Mucosa of stomach (tissue), 1 donor: ENCODE measurements around the gene LTO1.

Experiments
- H3K27me3 ChIP-seq: one replicate; pipeline ENCODE4 v1.7.0; 2013; ENCODE audit warnings: mild to moderate bottlenecking, low read length; ENCODE audit not compliant: control insufficient read depth, insufficient read depth
- H3K36me3 ChIP-seq: one replicate; pipeline ENCODE4 v1.7.0; 2013; ENCODE audit warnings: low read length; ENCODE audit not compliant: control insufficient read depth, insufficient read depth
- H3K4me1 ChIP-seq: one replicate; pipeline ENCODE4 v1.7.0; 2013; ENCODE audit warnings: mild to moderate bottlenecking, low read length; ENCODE audit not compliant: control insufficient read depth, insufficient read depth
- H3K4me3 ChIP-seq: one replicate; pipeline ENCODE4 v1.7.0; 2013; ENCODE audit warnings: low read length
- H3K9ac ChIP-seq: one replicate; pipeline ENCODE4 v1.7.0; 2013; ENCODE audit warnings: mild to moderate bottlenecking, low read length, moderate library complexity
- H3K9me3 ChIP-seq: one replicate; pipeline ENCODE4 v1.7.0; 2013; ENCODE audit warnings: mild to moderate bottlenecking, low read length, moderate library complexity; ENCODE audit not compliant: control insufficient read depth
- donor health status: Pancreatic carcinoma.

Gene LTO1

GRCh38 chr11:69684651-69685050 is 9.5 kb upstream of the LTO1 start:
- peaks cover 11% of the 10 kb centered on the region for H3K27me3 ChIP-seq
- H3K36me3 ChIP-seq: no peaks in the 10 kb centered on the region
- H3K9ac ChIP-seq: no peak overlapping the region
- no peak overlapping the region for H3K4me3 ChIP-seq
- H3K9me3 ChIP-seq: no peaks in the 10 kb centered on the region
- peaks cover 11% of the 10 kb centered on the region for H3K4me1 ChIP-seq

- Histone ChIP-seq H3K36me3 (no peaks in the 10 kb centered on the region), H3K4me1 (peaks cover 7% of the 10 kb centered on the region), H3K27me3 (peaks cover 11% of the 10 kb centered on the region), H3K4me3 (no peak overlapping the region), H3K9ac (no peak overlapping the region), H3K9me3 (no peaks in the 10 kb centered on the region)
These were observed 8.7 kb upstream of the LTO1 start for GRCh38 chr11:69683764-69684333.

- Histone ChIP-seq H3K9ac (no peak overlapping the region), H3K27me3 (peaks cover 11% of the 10 kb centered on the region), H3K4me1 (peaks cover 6% of the 10 kb centered on the region), H3K36me3 (no peaks in the 10 kb centered on the region), H3K4me3 (no peak overlapping the region), H3K9me3 (no peaks in the 10 kb centered on the region)
These were observed 7.7 kb upstream of the LTO1 start for GRCh38 chr11:69682681-69683326.

- H3K9ac ChIP-seq: no peak overlapping the region
- peaks cover 6% of the 10 kb centered on the region for H3K4me1 ChIP-seq
- H3K4me3 ChIP-seq: no peak overlapping the region
These were observed 7.1 kb upstream of the LTO1 start for GRCh38 chr11:69682221-69682620.

GRCh38 chr11:69680688-69681087 is 5.5 kb upstream of the LTO1 start:
- no peaks in the 10 kb centered on the region for H3K9me3 ChIP-seq
- no peaks in the 10 kb centered on the region for H3K36me3 ChIP-seq
- peaks cover 3% of the 10 kb centered on the region for H3K4me1 ChIP-seq
- peaks cover 2% of the 10 kb centered on the region for H3K27me3 ChIP-seq
- H3K9ac ChIP-seq: no peak overlapping the region
- no peak overlapping the region for H3K4me3 ChIP-seq

More at GRCh38 chr11:69682221-69682620, 7.1 kb upstream of the LTO1 start:
- H3K36me3 ChIP-seq: no peaks in the 10 kb centered on the region
- H3K27me3 ChIP-seq: peaks cover 11% of the 10 kb centered on the region
- H3K9me3 ChIP-seq: no peaks in the 10 kb centered on the region

GRCh38 chr11:69677749-69678148 is 2.6 kb upstream of the LTO1 start:
- Histone ChIP-seq H3K4me3 (no peak overlapping the region), H3K27me3 (no peaks in the 10 kb centered on the region), H3K9me3 (no peaks in the 10 kb centered on the region), H3K4me1 (peaks cover 12% of the 10 kb centered on the region), H3K36me3 (no peaks in the 10 kb centered on the region), H3K9ac (no peak overlapping the region)

- Histone ChIP-seq H3K9ac (peak overlapping the region; percentile 95), H3K4me1 (peaks cover 20% of the 10 kb centered on the region), H3K36me3 (peaks cover 6% of the 10 kb centered on the region), H3K9me3 (no peaks in the 10 kb centered on the region), H3K4me3 (peak overlapping the region; percentile 92), H3K27me3 (no peaks in the 10 kb centered on the region)
These were observed 777 bp downstream of the LTO1 start for GRCh38 chr11:69674267-69674885.

- no peaks in the 10 kb centered on the region for H3K27me3 ChIP-seq
- H3K36me3 ChIP-seq: peaks cover 6% of the 10 kb centered on the region
- H3K4me1 ChIP-seq: peaks cover 35% of the 10 kb centered on the region
- H3K9ac ChIP-seq: no peak overlapping the region
- H3K4me3 ChIP-seq: no peak overlapping the region
- H3K9me3 ChIP-seq: no peaks in the 10 kb centered on the region
These were observed 3.3 kb downstream of the LTO1 start for GRCh38 chr11:69671734-69672465.

GRCh38 chr11:69670158-69670845 is 4.9 kb downstream of the LTO1 start:
- H3K36me3 ChIP-seq: peaks cover 6% of the 10 kb centered on the region
- no peak overlapping the region for H3K9ac ChIP-seq
- H3K4me3 ChIP-seq: no peak overlapping the region
- H3K4me1 ChIP-seq: peaks cover 35% of the 10 kb centered on the region
- no peaks in the 10 kb centered on the region for H3K9me3 ChIP-seq
- no peaks in the 10 kb centered on the region for H3K27me3 ChIP-seq

GRCh38 chr11:69669486-69669885 is 5.7 kb downstream of the LTO1 start:
- peaks cover 34% of the 10 kb centered on the region for H3K4me1 ChIP-seq
- H3K9ac ChIP-seq: no peak overlapping the region
- no peak overlapping the region for H3K4me3 ChIP-seq
- H3K36me3 ChIP-seq: peaks cover 13% of the 10 kb centered on the region
- no peaks in the 10 kb centered on the region for H3K9me3 ChIP-seq
- H3K27me3 ChIP-seq: no peaks in the 10 kb centered on the region

- Histone ChIP-seq H3K9ac (peak overlapping the region; percentile 19), H3K4me1 (peaks cover 23% of the 10 kb centered on the region), H3K4me3 (no peak overlapping the region)
These were observed 7.2 kb downstream of the LTO1 start for GRCh38 chr11:69667619-69668604.

More at GRCh38 chr11:69667619-69668604, 7.2 kb downstream of the LTO1 start:
- peaks cover 13% of the 10 kb centered on the region for H3K36me3 ChIP-seq
- no peaks in the 10 kb centered on the region for H3K9me3 ChIP-seq
- H3K27me3 ChIP-seq: no peaks in the 10 kb centered on the region
